Smooth muscle cell of the brain vasculature (primary cell): Measurements from ENCODE around the gene UBE2N.
"Not testable (repeated sequence)": the region's sequence is repeated elsewhere in the genome, so short reads cannot be mapped to it uniquely, and the experiment has no call there.

Experiments used
- DNase-seq: peaks from one replicate; pipeline ENCODE4 v3.0.0-alpha.2; 2012; ENCODE audit warnings: low read depth, low spot score

Gene UBE2N

DNA sequence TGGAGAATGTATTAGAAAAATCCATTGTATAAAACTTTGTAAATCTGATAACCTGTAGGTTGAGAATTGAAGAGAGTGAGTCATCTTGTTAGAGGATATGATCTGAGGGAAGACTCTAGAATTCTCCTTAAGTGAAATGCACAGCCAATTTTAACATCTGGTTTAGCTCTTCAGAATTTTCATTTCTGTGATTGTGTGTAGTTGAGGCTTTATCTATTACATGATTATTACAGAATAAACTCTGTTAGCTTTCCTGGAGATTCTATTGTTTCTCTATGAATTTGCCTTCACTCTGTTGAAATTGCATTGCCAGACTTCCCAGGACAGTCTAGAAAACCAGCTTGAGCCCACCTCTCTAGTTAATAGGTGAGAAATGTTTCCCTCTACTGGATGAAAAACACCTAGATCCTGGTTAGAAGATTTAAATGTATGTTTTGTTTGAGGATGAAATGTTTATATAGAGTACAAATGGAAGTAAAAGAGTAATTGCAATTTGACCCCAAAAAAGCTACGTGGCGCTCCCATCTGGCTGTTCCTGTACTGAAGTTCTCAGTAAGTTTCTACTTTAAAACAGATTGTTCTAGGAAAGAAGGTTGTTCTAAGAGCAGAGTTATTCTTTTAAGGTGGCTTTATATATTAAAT is 61.1 kb downstream of the UBE2N start:
- no peak for DNase-seq

GRCh38 chr12:93379981-93380361 is 61.8 kb downstream of the UBE2N start:
- DNase-seq: no peak

DNA sequence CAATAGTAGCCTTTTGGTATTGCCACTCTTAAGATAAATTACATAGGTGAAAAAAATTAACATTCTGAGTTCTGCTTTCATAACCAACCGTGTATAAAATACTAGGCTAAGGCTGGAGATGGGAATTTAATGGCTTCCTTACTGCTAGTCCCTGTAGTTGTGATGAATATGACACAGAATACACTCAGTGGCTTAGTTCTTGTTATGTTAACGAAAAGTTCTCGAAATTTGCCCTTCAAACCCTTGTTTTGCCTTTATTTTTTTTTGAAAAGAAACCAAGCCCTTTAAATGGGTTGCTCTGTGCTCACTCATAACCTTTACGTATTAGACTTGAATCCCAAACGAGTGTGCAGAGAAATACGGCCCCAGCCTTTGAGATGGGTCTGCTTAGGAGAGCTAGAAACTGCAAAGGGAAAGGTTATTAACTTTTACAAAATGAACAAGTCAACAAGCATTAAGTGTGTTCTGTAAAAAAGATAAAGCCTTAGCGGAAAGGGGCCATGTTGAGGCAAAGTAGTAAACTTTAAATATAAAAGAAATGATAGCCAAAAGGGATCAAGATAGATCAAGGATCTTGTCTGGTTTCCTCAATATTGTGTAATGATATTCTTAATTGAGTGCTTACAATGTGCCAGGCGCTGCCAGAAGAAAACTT is 62.3 kb downstream of the UBE2N start:
- no peak for DNase-seq

DNA sequence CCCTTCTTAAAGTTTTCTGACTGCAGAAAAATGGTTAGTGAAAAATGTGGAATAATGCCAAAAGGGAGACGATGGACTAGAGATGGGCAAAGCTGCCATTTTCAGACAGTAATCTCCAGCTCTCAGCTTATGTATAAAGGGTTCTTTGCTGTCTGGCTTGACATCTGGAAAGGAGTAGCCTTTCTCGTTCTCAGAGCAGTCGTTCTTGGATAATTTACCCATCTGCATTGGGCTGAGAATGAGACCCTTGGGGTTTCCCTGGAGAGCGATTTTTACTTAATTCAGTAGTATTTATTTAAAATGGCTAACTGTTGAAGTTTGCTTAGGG is 62.8 kb downstream of the UBE2N start:
- no peak for DNase-seq

GRCh38 chr12:93378196-93378997 is 63.4 kb downstream of the UBE2N start:
- DNase-seq: not testable (repeated sequence)

DNA sequence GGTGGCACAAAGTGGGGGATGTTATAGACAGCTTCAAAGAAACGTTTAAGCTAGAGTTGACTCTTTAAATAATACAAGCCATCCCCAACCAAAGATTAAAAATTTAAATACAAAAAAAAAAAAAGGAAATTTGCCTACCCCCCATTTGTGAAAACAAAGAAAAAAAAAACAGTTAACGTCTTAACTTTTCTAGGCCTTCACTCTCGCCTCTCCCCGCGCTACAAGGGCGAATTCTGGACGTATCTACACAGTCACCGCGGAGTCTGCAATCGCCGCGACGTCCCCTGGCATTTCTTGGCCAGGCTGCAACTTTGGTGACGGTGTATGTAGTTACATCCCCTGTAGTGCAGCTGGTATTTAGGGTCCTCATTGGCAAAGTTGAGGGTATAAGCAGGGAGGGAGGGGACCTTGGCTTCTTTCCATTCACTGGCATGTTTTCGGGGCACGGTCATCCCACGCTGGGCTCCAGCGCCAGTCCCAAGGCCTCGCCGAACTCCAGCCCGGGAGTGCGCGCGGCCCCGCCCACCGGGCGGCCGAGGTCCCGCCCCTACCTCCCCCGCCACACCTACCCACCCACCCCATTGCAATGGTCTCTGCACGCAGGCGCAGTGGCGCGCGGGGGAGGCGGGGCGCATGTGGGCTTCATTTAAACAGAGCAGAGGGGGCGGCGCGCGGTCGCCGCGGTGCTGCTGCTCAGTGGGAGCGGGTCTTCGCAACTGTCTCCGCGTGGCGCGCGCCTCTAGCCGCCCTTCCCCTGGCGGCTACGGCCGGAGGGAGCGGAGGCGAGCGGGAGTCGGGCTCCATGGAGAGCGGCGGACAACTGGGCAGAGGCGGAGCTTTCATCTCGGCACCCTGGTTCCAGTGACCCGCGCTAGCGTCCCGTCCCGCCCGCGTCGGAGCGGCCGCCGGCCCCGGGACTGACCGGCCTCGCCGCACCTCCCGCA is 64.2 kb downstream of the UBE2N start, which contains the start of gene NUDT4:
TSS of gene NUDT4 (plus strand) at position 674 of the 944 bp plus-strand sequence. CDS start 398 bp downstream, outside the sequence.
- peak; percentile 91 for DNase-seq

DNA sequence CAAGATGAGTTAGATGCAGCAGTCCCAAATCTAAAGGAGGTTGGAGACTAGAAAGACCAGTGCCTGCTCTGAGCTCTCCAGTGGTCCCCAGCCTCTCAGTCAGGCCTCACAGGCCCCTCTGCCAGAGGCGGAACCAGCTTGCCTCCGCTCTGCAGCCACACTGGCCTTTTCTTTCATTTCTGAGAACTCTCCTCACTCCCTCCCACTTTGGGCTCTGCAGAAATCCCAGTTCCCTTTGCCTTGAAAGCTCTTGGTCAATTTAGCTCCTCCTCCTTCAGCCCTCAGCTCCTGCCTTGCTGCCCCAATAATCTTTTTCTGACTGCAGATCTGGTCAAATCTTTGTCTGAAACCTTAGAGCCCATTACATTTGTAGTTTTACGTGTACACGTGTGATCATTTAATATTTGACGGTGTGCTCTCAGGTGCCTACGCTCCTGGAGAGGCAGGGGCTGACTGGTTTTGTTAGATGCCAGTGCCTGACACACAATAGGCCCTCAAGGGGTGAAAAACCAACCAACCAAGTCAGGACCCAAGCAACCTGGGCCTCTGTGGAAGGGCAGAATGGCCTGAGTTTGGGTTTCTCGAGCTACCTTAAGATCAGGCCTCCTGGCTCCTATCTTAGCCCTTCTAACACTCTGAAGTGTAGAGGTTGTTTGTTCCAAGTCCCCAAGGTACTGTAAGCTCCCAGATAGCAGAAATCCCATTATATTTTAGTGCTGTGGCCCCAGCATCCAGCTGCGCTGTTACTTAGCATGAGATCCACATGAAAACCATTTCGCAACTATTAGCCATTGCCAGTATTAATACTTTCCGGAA is 65.1 kb downstream of the UBE2N start:
- DNase-seq: no peak

GRCh38 chr12:93375906-93376305 is 65.8 kb downstream of the UBE2N start:
- no peak for DNase-seq

- no peak for DNase-seq
These were observed 67.6 kb downstream of the UBE2N start for GRCh38 chr12:93373961-93374656.

DNA sequence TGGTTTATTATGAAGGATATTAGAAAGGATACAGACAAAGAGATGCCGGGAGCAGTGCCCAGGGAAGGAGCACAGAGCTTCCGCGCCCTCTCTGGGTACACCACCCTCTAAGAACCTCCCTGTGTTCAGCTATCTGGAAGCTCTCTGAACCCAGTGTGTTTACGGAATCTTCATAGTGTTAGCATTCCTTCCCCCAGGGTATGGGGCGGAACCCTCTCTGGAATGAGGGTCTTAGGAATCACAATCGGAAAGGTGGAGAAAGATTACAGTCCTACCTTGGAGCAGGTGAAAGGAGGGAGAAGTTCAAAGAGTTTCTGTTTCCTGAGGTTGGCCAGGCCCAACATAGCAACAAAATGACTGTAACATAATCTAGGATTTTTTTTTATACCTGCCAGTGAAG is 70.8 kb downstream of the UBE2N start:
- no peak for DNase-seq

DNA sequence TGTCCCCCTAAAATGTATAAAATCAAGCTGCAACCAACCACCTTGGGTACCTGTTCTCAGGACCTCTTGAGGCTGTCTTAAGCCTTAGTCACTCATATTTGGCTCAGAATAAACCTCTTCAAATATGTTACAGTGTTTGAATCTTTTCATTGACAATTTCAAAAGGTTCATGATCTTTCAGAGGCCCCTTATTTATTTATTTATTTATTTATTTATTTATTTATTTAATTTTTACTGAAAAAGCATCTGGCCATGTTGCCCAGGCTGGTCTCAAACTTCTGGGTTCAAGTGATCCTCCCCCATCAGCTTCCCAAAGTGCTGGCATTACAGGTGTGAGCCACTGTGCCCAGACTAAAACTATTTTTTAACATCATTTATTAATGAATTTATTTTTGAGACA is 72.2 kb downstream of the UBE2N start:
- DNase-seq: no peak

- no peak for DNase-seq
These were observed 73.0 kb downstream of the UBE2N start for GRCh38 chr12:93368766-93369165.

DNA sequence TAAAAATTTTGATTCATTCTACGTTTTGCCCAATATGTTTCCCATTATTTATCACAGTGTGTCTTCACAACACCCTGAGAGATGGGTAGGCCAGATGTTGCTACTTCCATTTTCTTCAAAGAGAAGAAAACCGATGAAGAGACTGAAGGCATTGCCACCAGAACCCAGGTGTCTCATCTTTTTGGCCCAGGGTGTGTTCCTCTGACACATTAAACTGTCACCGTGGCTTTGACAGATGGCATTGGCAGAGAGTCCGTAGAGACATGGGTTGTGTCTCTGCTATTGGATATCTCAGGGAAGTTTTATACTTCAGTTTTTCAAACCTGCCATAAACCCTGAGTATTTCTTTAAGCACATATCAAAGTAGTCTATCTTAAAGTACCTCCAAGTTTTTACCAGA is 75.3 kb downstream of the UBE2N start:
- no peak for DNase-seq

- no peak for DNase-seq
These were observed 75.9 kb downstream of the UBE2N start for GRCh38 chr12:93365616-93366405.

GRCh38 chr12:93363841-93364297 is 77.9 kb downstream of the UBE2N start:
- no peak for DNase-seq

- DNase-seq: no peak
These were observed 80.4 kb downstream of the UBE2N start for GRCh38 chr12:93361151-93361919.

DNA sequence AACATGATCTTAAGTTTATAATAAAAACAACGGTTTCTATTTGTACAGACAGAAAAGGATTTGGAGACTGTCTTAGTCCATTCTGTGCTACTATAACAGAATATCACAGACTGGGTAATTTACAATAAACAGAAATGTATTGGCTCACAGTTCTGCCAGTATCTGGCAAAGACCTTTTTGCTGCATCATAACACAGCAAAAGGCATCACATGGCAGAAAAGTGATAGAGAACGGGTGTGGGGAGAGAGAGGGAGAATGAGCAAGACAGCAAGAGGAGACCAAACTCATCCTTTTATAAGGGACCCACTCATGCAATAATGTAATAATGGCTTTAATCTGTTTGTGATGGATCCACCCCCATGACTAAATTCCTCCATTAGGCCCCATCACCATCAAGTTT is 81.1 kb downstream of the UBE2N start:
- DNase-seq: no peak

GRCh38 chr12:93358821-93359220 is 82.9 kb downstream of the UBE2N start:
- no peak for DNase-seq

DNA sequence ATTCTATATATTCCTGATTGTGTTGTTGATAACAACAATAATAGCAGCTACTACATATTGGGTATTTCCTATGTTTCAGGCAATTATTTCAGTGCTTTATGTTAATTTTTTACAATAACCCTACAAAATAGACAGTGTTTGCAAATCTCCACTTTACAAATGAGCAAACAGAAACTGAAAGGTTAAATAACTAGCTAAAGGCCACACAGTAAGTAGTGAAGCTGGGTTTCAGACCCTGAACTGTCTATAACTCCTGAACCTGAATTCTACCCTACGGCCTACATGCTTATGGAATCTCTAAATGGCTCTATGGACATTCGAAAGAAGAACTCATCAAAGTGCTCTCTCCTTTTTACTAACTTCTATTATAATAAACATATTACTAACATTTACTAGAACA is 83.7 kb downstream of the UBE2N start:
- no peak for DNase-seq
